Nephron progenitor cell (in vitro differentiated cells): ENCODE measurements around the gene COL25A1.

Experiments
- DNase-seq: peaks from one replicate; pipeline ENCODE4 v3.0.0; 2021
- H3K27ac Mint-ChIP-seq: 2 replicates; pipeline ENCODE4 v1.8.0; 2021; ENCODE audit warnings: mild to moderate bottlenecking, moderate library complexity, mixed read lengths
- H3K27me3 Mint-ChIP-seq: 2 replicates; pipeline ENCODE4 v1.8.0; 2021; ENCODE audit warnings: mild to moderate bottlenecking, low read depth, mixed read lengths; ENCODE audit not compliant: poor library complexity
- H3K36me3 Mint-ChIP-seq: 2 replicates; pipeline ENCODE4 v1.8.0; 2021; ENCODE audit warnings: low read depth, mixed read lengths
- H3K4me1 Mint-ChIP-seq: 2 replicates; pipeline ENCODE4 v1.8.0; 2021; ENCODE audit warnings: mixed read lengths
- H3K4me3 Mint-ChIP-seq: 2 replicates; pipeline ENCODE4 v1.8.0; 2021; ENCODE audit warnings: mild to moderate bottlenecking, moderate library complexity, mixed read lengths
- H3K9me3 Mint-ChIP-seq: 2 replicates; pipeline ENCODE4 v1.8.0; 2021; ENCODE audit warnings: mild to moderate bottlenecking, moderate library complexity, mixed read lengths
- TF ChIP-seq, protein P1 (sequence below): fragments of 200-600 bp; sonication (generic); IDR thresholded peaks from 2 replicates; pipeline ENCODE4 v1.5.0; 2021; ENCODE audit warnings: antibody characterized with exemption

Gene COL25A1

DNA sequence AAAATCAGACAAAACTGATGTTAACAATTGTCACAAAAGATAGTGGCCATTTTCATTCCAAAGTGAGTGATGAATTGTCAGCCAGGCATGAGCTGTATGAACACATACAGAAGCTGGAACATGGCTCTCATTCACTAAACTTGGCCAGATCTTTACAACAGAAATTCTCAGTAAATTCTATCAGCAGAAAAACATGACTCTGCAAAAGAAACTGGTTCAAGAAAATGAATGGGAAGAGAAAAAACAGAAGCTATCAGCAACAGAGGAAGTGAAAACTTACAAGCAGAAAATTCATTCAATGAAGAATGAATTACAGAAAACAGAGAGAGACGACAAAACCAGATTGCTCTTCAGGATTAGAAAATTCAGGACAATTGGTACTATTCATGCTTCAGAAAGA, 249.6 kb downstream of the COL25A1 start:
- Mint-ChIP-seq H3K27ac (no peak overlapping the region), H3K27me3 (peaks cover 12% of the 10 kb centered on the region), H3K36me3 (no peaks in the 10 kb centered on the region), H3K4me1 (peaks cover 17% of the 10 kb centered on the region), H3K4me3 (no peak overlapping the region), H3K9me3 (no peaks in the 10 kb centered on the region)
- TF ChIP-seq, protein P1, sequence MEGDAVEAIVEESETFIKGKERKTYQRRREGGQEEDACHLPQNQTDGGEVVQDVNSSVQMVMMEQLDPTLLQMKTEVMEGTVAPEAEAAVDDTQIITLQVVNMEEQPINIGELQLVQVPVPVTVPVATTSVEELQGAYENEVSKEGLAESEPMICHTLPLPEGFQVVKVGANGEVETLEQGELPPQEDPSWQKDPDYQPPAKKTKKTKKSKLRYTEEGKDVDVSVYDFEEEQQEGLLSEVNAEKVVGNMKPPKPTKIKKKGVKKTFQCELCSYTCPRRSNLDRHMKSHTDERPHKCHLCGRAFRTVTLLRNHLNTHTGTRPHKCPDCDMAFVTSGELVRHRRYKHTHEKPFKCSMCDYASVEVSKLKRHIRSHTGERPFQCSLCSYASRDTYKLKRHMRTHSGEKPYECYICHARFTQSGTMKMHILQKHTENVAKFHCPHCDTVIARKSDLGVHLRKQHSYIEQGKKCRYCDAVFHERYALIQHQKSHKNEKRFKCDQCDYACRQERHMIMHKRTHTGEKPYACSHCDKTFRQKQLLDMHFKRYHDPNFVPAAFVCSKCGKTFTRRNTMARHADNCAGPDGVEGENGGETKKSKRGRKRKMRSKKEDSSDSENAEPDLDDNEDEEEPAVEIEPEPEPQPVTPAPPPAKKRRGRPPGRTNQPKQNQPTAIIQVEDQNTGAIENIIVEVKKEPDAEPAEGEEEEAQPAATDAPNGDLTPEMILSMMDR = no peak
- DNase-seq = no peak

DNA sequence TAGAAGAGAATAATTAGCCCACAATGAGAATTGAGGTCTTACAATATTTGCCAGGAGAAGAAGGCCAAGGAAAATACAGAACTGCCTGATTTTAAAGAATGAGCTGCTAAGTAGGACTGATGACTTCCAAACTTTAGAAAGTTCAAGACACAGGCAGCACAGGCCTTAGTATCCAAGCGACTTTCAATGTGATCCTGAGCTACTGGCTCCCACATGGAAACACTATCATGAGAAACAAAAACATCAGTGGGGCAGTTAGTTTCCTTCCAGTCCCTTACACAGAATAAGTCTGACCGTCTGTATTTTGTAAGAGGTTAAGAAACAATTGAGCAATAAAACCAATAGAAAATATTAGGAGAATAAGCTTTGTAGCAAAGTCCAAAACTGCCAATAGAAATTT, 251.4 kb downstream of the COL25A1 start:
- Mint-ChIP-seq H3K27ac (no peak overlapping the region), H3K4me3 (no peak overlapping the region), H3K27me3 (peaks cover 12% of the 10 kb centered on the region), H3K4me1 (peaks cover 17% of the 10 kb centered on the region), H3K9me3 (no peaks in the 10 kb centered on the region), H3K36me3 (no peaks in the 10 kb centered on the region)
- TF ChIP-seq, protein P1 = no peak
- no peak for DNase-seq

DNA sequence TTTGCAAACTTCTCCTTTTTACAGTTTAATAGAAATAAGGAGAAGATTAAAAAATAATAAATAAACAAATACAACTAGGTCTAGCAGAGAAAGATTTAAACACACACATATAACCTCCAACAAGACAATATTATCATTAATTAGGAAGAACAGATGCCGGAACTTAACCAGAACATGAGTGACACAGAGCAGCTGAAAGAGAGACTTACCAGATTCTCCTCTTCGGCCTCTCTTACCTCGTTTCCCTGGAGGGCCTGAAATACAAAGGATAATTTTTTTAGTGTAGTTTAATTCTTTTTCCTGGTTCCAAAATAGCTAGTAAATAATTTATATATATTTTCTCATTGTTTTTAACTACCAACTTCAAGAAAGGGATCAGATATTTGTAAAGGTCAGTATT, 252.5 kb downstream of the COL25A1 start:
- Mint-ChIP-seq H3K27ac (no peak overlapping the region), H3K9me3 (no peaks in the 10 kb centered on the region), H3K4me3 (no peak overlapping the region), H3K4me1 (peaks cover 17% of the 10 kb centered on the region), H3K27me3 (peaks cover 7% of the 10 kb centered on the region), H3K36me3 (no peaks in the 10 kb centered on the region)
- TF ChIP-seq, protein P1 = no peak
- DNase-seq = no peak

DNA sequence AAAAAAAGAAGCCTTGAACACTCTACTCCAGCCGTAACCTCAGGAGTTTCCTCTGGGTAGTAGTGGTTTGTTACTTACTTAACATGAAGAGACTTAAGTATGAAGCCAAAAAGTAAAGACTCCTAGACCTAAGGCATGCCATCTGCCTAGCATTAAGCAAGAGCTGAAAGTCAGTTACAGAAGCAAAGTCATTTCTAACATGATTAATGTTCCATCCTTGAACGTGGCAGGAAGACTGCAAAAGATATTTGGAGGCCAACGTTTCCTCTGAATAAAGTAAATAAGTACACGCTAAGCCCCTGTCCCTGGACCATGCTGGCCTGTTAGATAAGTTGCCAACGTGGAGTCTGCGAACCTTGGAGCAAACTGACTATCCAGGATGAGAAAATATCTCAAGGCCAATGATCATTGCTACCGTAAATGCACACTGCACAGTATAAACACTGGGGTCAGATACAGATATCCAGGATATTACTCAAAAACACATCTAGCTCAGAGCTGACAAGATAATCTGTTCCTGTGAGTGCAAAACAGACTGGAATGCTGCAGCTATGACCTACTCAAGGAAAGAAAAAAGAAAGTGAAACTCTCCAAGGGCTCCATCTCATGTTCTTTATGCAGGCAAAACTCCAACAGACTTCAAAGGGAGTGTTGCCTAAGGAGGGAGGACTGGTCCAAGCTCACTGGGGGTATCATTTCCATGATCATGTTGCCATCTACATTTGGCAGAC, 255.8 kb downstream of the COL25A1 start:
- H3K27ac Mint-ChIP-seq = no peak overlapping the region
- H3K27me3 Mint-ChIP-seq = no peaks in the 10 kb centered on the region

DNA sequence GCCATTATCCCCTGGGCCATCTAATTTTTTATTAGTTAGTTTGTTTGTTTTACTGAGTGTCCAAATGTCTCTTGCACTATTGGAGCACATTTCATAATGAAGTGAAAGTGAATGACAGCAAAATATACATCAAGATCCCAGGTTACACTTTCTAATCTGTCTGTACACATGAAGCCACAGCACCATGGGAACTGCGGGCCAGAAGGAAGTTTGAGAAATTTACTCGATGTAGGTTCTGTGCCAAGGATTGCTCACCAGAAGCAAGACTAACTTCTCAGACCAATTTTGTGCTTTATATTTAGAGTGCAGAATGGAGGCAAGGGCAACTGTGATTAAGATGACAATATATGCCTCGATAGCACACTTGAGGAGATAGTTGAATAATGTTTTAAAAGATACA, 258.0 kb downstream of the COL25A1 start:
- DNase-seq = no peak
- Mint-ChIP-seq H3K27ac (no peak overlapping the region), H3K4me3 (no peak overlapping the region), H3K9me3 (no peaks in the 10 kb centered on the region), H3K27me3 (no peaks in the 10 kb centered on the region), H3K4me1 (no peaks in the 10 kb centered on the region), H3K36me3 (no peaks in the 10 kb centered on the region)
- TF ChIP-seq, protein P1 = no peak

More for the DNA sequence above, 255.8 kb downstream of the COL25A1 start:
- DNase-seq = no peak
- no peaks in the 10 kb centered on the region for H3K4me1 Mint-ChIP-seq
- no peaks in the 10 kb centered on the region for H3K9me3 Mint-ChIP-seq
- H3K4me3 Mint-ChIP-seq = no peak overlapping the region
- no peaks in the 10 kb centered on the region for H3K36me3 Mint-ChIP-seq
- TF ChIP-seq, protein P1 = no peak

DNA sequence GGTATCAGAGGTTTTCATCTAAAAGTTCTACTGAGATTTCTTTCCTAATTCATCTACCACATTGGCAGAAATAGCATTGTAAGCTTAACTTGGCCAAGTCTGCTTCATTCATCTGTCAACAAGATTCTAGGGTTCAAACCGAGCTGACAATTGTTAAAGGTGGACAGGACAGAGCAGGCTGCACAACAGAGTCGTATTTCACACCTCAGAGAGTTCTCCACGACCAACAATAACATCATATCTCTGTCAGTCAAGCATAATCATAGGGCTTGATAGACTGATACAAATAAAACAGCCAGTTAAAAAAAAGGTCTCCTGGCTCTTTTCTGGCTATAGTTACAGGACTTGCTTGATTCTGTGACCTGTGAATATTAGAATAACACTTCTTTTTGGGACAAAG, 259.2 kb downstream of the COL25A1 start:
- Mint-ChIP-seq H3K36me3 (no peaks in the 10 kb centered on the region), H3K27me3 (no peaks in the 10 kb centered on the region), H3K4me3 (no peak overlapping the region), H3K9me3 (no peaks in the 10 kb centered on the region), H3K4me1 (no peaks in the 10 kb centered on the region), H3K27ac (no peak overlapping the region)
- DNase-seq = no peak
- TF ChIP-seq, protein P1 = no peak
